ENCODE data around the gene FTH1.

FTH1 gene

GRCh38 chr11:61928606-61929005 lies 38.8 kb downstream of the FTH1 start:
- no peak for DNase-seq
- no peak for TF ChIP-seq POLR2A (IDR thresholded peaks at IDR 0.05; ENCODE audit: low read length)
- TF ChIP-seq GATA1 (IDR thresholded peaks at IDR 0.05; ENCODE audit: low read depth, low read length), result no peak

- no peak for DNase-seq
- TF ChIP-seq GATA1 (IDR thresholded peaks at IDR 0.05; ENCODE audit: low read depth, low read length) (no peak), POLR2A (IDR thresholded peaks at IDR 0.05; ENCODE audit: low read length) (no peak)
Measured at GRCh38 chr11:61927501-61927900, 39.9 kb downstream of the FTH1 start.

- DNase-seq, result no peak
- TF ChIP-seq GATA1 (IDR thresholded peaks at IDR 0.05; ENCODE audit: low read depth, low read length), result no peak
- TF ChIP-seq POLR2A (IDR thresholded peaks at IDR 0.05; ENCODE audit: low read length), result no peak
Measured at GRCh38 chr11:61926235-61926634, 41.2 kb downstream of the FTH1 start.

GRCh38 chr11:61925736-61926135 lies 41.7 kb downstream of the FTH1 start:
- DNase-seq, result no peak
- TF ChIP-seq GATA1 (IDR thresholded peaks at IDR 0.05; ENCODE audit: low read depth, low read length), result no peak
- no peak for TF ChIP-seq POLR2A (IDR thresholded peaks at IDR 0.05; ENCODE audit: low read length)

- TF ChIP-seq GATA1 (IDR thresholded peaks at IDR 0.05; ENCODE audit: low read depth, low read length) (no peak), POLR2A (IDR thresholded peaks at IDR 0.05; ENCODE audit: low read length) (no peak)
- no peak for DNase-seq
Measured at GRCh38 chr11:61924064-61924455, 43.4 kb downstream of the FTH1 start.

- TF ChIP-seq GATA1 (IDR thresholded peaks at IDR 0.05; ENCODE audit: low read depth, low read length) (no peak), POLR2A (IDR thresholded peaks at IDR 0.05; ENCODE audit: low read length) (peak; percentile 77)
- DNase-seq, result peak; percentile 94
Measured at GRCh38 chr11:61923166-61924063, 44.0 kb downstream of the FTH1 start.

- no peak for TF ChIP-seq POLR2A (IDR thresholded peaks at IDR 0.05; ENCODE audit: low read length)
- TF ChIP-seq GATA1 (IDR thresholded peaks at IDR 0.05; ENCODE audit: low read depth, low read length), result no peak
Measured at GRCh38 chr11:61922539-61922938, 44.9 kb downstream of the FTH1 start.

GRCh38 chr11:61921446-61921845 lies 46.0 kb downstream of the FTH1 start:
- peak in 1 of 2 experiments; percentile 21 for DNase-seq
- TF ChIP-seq GATA1 (IDR thresholded peaks at IDR 0.05; ENCODE audit: low read depth, low read length) (no peak), POLR2A (IDR thresholded peaks at IDR 0.05; ENCODE audit: low read length) (no peak)

More at GRCh38 chr11:61922539-61922938, 44.9 kb downstream of the FTH1 start:
- DNase-seq, result peak; percentile 72 to 79

GRCh38 chr11:61919705-61920631 lies 47.5 kb downstream of the FTH1 start:
- TF ChIP-seq POLR2A (IDR thresholded peaks at IDR 0.05; ENCODE audit: low read length), result peak; percentile 93
- peak; percentile 37 for TF ChIP-seq GATA1 (IDR thresholded peaks at IDR 0.05; ENCODE audit: low read depth, low read length)
- peak; percentile 96 to 97 for DNase-seq

GRCh38 chr11:61918938-61919704 lies 48.3 kb downstream of the FTH1 start:
- peak; percentile 75 to 76 for DNase-seq
- TF ChIP-seq GATA1 (IDR thresholded peaks at IDR 0.05; ENCODE audit: low read depth, low read length) (no peak), POLR2A (IDR thresholded peaks at IDR 0.05; ENCODE audit: low read length) (no peak)

- no peak for TF ChIP-seq GATA1 (IDR thresholded peaks at IDR 0.05; ENCODE audit: low read depth, low read length)
- TF ChIP-seq POLR2A (IDR thresholded peaks at IDR 0.05; ENCODE audit: low read length), result no peak
- peak in 1 of 2 experiments; percentile 53 for DNase-seq
Measured at GRCh38 chr11:61918251-61918937, 49.0 kb downstream of the FTH1 start.

GRCh38 chr11:61917334-61918109 lies 49.9 kb downstream of the FTH1 start, which contains the start of gene RAB3IL1:
TSS of gene RAB3IL1 (minus strand) at chr11:61917566. CDS start at chr11:61917367, 199 bp downstream.
- TF ChIP-seq POLR2A (IDR thresholded peaks at IDR 0.05; ENCODE audit: low read length) (peak; percentile 46), GATA1 (IDR thresholded peaks at IDR 0.05; ENCODE audit: low read depth, low read length) (no peak)
- DNase-seq, result peak; percentile 67 to 81
